NCI-H2171 treated with DMSO at 0.1 percent for 48 hours (cell line): ENCODE measurements around the gene ACOX2.

Experiments used
- DNase-seq: peaks from one replicate; lab custom pipeline; 2025; lab: John Stamatoyannopoulos, UW

The ACOX2 gene

GRCh38 chr3:58566398-58567250 is 29.6 kb upstream of the ACOX2 start:
- DNase-seq: no peak

- DNase-seq: no peak
Measured at GRCh38 chr3:58565621-58566397, 28.8 kb upstream of the ACOX2 start.

GRCh38 chr3:58564456-58565160 is 27.6 kb upstream of the ACOX2 start:
- DNase-seq: no peak

GRCh38 chr3:58564054-58564453 is 27.1 kb upstream of the ACOX2 start:
- DNase-seq: no peak

- DNase-seq: no peak
Measured at GRCh38 chr3:58563386-58564035, 26.5 kb upstream of the ACOX2 start.

- DNase-seq: no peak
Measured at GRCh38 chr3:58562498-58562897, 25.5 kb upstream of the ACOX2 start.

- DNase-seq: no peak
Measured at GRCh38 chr3:58560771-58561311, 23.9 kb upstream of the ACOX2 start.

- no peak for DNase-seq
Measured at GRCh38 chr3:58559586-58559985, 22.6 kb upstream of the ACOX2 start.

- no peak for DNase-seq
Measured at GRCh38 chr3:58557491-58557890, 20.5 kb upstream of the ACOX2 start.

- DNase-seq: peak; percentile 87
Measured at GRCh38 chr3:58556761-58557221, 19.8 kb upstream of the ACOX2 start.

- DNase-seq: no peak
Measured at GRCh38 chr3:58556001-58556400, 19.0 kb upstream of the ACOX2 start.

GRCh38 chr3:58555203-58555602 is 18.2 kb upstream of the ACOX2 start:
- DNase-seq: no peak

- no peak for DNase-seq
Measured at GRCh38 chr3:58553003-58553402, 16.0 kb upstream of the ACOX2 start.

- no peak for DNase-seq
Measured at GRCh38 chr3:58551636-58552180, 14.7 kb upstream of the ACOX2 start.

GRCh38 chr3:58544541-58544940 is 7.6 kb upstream of the ACOX2 start:
- no peak for DNase-seq

GRCh38 chr3:58540176-58540858 is 3.3 kb upstream of the ACOX2 start:
- no peak for DNase-seq

GRCh38 chr3:58539626-58540025 is 2.6 kb upstream of the ACOX2 start:
- DNase-seq: no peak

GRCh38 chr3:58537412-58538301 is 667 bp upstream of the ACOX2 start:
- DNase-seq: no peak
